ENCODE results near the gene ZNF366.

ZNF366 gene

DNA sequence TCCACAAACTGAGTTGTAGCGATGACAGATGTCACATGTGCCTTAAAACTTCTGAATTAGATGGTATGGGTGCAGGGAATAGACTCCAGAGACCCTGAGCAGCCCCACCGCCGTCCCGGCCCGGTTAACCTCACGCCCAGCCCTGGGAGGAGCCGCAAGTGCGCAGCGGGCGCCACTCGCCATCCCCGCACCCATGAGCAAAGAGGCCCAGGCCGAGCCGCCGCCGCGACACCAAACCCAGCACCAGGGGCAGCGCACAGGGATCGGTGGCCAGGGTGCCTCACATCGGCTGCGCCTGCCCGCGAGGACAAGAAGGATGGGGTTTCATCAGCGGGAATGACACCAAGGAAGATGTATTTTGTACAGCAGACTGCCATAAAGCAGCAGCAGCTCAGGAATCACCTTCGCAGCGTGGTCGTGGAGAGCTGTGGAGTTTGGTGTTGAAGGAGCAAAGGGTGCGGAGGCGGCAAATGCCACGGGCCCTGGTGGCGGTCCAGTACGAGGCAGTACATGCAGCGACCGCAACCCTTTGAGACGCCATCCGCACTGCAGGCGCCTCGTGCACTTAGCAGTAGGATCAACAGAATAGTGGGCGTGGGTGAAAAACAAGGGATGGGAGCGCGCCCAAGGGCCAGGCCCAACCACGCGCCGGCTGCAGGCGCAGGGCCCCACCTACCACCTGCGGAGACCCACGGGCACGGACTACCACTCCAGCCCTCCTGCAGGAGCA lies 89.7 kb downstream of the ZNF366 start:
- Histone ChIP-seq H3K4me2 (ENCODE audit: low read depth, low read length, poor library complexity, severe bottlenecking) (no peak overlapping the region), H2AFZ (ENCODE audit: low read depth, low read length, severe bottlenecking) (no peak overlapping the region), H3K9me3 (ENCODE audit: insufficient read depth, low read length) (no peaks in the 10 kb centered on the region), H3K9me2 (replicated peaks; ENCODE audit: insufficient read depth, low read length) (no peaks in the 10 kb centered on the region), H3K79me2 (ENCODE audit: insufficient read depth, low read length) (no peaks in the 10 kb centered on the region), H3F3A (ENCODE audit: insufficient read depth) (no peaks in the 10 kb centered on the region), H3K4me3 (ENCODE audit: insufficient read depth, low read length, poor library complexity, severe bottlenecking) (no peak overlapping the region), H4K20me1 (ENCODE audit: low read depth, low read length) (no peaks in the 10 kb centered on the region), H3K27ac (ENCODE audit: low read depth, low read length) (no peak overlapping the region), H3K9ac (ENCODE audit: low read length) (no peak overlapping the region), H3K27me3 (ENCODE audit: low read length) (no peaks in the 10 kb centered on the region), H3K36me3 (ENCODE audit: low read length) (no peaks in the 10 kb centered on the region)
- TF ChIP-seq EZH2phosphoT487 (conservative IDR thresholded peaks at IDR 0.05; ENCODE audit: low read length), result no peak
- TF ChIP-seq, protein P1, sequence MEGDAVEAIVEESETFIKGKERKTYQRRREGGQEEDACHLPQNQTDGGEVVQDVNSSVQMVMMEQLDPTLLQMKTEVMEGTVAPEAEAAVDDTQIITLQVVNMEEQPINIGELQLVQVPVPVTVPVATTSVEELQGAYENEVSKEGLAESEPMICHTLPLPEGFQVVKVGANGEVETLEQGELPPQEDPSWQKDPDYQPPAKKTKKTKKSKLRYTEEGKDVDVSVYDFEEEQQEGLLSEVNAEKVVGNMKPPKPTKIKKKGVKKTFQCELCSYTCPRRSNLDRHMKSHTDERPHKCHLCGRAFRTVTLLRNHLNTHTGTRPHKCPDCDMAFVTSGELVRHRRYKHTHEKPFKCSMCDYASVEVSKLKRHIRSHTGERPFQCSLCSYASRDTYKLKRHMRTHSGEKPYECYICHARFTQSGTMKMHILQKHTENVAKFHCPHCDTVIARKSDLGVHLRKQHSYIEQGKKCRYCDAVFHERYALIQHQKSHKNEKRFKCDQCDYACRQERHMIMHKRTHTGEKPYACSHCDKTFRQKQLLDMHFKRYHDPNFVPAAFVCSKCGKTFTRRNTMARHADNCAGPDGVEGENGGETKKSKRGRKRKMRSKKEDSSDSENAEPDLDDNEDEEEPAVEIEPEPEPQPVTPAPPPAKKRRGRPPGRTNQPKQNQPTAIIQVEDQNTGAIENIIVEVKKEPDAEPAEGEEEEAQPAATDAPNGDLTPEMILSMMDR (IDR thresholded peaks at IDR 0.05; ENCODE audit: insufficient read depth, low read length, poor library complexity, severe bottlenecking), result no peak

DNA sequence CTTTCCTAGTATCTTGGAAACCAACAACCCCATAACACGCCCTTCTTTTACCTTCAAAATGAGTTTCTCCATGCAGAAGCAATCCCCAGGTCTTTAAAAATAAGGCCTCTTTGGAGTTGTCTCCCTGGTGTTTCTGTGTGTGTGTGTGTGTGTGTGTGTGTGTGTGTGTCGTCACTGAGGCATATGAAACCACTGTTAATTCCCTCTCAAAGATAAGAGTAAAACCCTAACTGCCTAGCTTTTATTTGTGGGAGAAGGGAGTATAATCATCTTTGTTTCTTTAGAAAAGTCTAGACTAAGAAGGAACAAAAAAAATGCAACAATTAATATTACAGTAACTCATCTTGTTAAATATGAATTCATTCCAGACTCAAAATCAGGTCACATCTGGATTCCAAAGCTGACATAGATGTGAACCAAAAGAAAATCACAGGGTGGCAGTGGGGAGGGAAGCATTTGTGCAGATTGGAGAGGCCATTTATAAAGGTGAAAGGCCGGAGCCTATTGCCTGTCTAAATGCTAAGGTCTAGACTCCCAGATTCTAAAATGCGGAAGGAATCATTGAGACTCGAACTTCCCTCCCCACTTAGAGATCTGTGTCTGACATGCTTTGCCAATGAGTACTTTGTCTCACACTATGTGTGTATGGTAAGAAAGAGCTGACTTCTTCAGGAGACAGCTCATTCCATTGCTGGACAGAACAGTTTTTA lies 91.4 kb downstream of the ZNF366 start:
- H2AFZ ChIP-seq (ENCODE audit: low read depth, low read length, severe bottlenecking), result no peak overlapping the region
- no peaks in the 10 kb centered on the region for H3K27me3 ChIP-seq (ENCODE audit: low read length)
- TF ChIP-seq EZH2phosphoT487 (conservative IDR thresholded peaks at IDR 0.05; ENCODE audit: low read length), result no peak
- TF ChIP-seq, protein P1 (IDR thresholded peaks at IDR 0.05; ENCODE audit: insufficient read depth, low read length, poor library complexity, severe bottlenecking), result no peak
- no peaks in the 10 kb centered on the region for H3K36me3 ChIP-seq (ENCODE audit: low read length)
- no peaks in the 10 kb centered on the region for H3F3A ChIP-seq (ENCODE audit: insufficient read depth)
- no peak overlapping the region for H3K4me3 ChIP-seq (ENCODE audit: insufficient read depth, low read length, poor library complexity, severe bottlenecking)
- no peaks in the 10 kb centered on the region for H3K9me2 ChIP-seq (replicated peaks; ENCODE audit: insufficient read depth, low read length)
- H4K20me1 ChIP-seq (ENCODE audit: low read depth, low read length), result no peaks in the 10 kb centered on the region
- H3K79me2 ChIP-seq (ENCODE audit: insufficient read depth, low read length), result no peaks in the 10 kb centered on the region
- H3K9me3 ChIP-seq (ENCODE audit: insufficient read depth, low read length), result no peaks in the 10 kb centered on the region
- no peak overlapping the region for H3K4me2 ChIP-seq (ENCODE audit: low read depth, low read length, poor library complexity, severe bottlenecking)
- H3K9ac ChIP-seq (ENCODE audit: low read length), result no peak overlapping the region
- no peak overlapping the region for H3K27ac ChIP-seq (ENCODE audit: low read depth, low read length)

DNA sequence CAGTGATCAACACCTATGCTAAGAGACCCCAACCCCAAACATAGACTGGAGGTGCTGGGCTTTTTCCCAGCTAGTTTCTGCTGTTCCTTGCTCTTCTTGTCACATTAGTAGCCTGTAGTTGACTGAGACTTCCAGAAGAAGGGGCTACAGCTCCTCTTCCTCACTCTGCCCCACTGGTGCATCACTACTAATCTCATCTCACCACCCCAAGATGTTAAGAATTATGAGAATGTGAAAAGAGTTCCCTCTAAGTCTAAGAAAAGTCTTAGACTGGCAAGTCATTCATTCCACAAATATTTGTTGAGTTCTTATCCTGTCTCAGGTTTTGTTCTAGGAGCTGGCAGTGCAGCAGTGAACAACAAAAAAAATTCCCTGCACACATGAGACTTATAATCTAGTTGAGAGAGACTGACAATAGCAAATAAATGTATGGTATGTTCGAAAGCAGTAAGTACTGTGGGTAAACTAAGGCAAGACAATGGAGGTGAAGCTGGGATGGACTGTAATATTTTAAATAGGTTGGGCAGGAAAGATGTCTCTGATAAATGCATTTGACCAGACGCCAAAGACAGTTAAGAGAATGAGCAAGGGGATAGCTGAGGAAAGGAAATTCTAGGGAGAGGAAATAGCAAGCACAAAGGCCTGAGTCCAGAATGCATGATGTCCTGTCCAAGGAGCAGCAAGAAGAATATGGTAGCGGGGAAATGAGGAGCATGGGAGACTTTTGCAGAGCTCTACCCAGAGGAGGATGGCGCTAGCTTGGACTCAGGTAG lies 94.7 kb downstream of the ZNF366 start:
- Histone ChIP-seq H3K27ac (ENCODE audit: low read depth, low read length) (no peak overlapping the region), H3K4me2 (ENCODE audit: low read depth, low read length, poor library complexity, severe bottlenecking) (no peak overlapping the region), H3F3A (ENCODE audit: insufficient read depth) (no peaks in the 10 kb centered on the region), H3K27me3 (ENCODE audit: low read length) (no peaks in the 10 kb centered on the region), H3K9me3 (ENCODE audit: insufficient read depth, low read length) (no peaks in the 10 kb centered on the region), H3K79me2 (ENCODE audit: insufficient read depth, low read length) (no peaks in the 10 kb centered on the region), H3K4me3 (ENCODE audit: insufficient read depth, low read length, poor library complexity, severe bottlenecking) (no peak overlapping the region), H3K9ac (ENCODE audit: low read length) (no peak overlapping the region), H3K9me2 (replicated peaks; ENCODE audit: insufficient read depth, low read length) (no peaks in the 10 kb centered on the region), H2AFZ (ENCODE audit: low read depth, low read length, severe bottlenecking) (no peak overlapping the region), H3K36me3 (ENCODE audit: low read length) (no peaks in the 10 kb centered on the region), H4K20me1 (ENCODE audit: low read depth, low read length) (no peaks in the 10 kb centered on the region)
- no peak for TF ChIP-seq EZH2phosphoT487 (conservative IDR thresholded peaks at IDR 0.05; ENCODE audit: low read length)
- TF ChIP-seq, protein P1 (IDR thresholded peaks at IDR 0.05; ENCODE audit: insufficient read depth, low read length, poor library complexity, severe bottlenecking), result no peak
